Fibroblast of mammary gland (primary cell): ENCODE data around the gene ZFYVE9.

ENCODE experiments used
- DNase-seq: peaks from one replicate; pipeline ENCODE4 v3.0.0-alpha.2; 2010; ENCODE audit warnings: low read depth
- H3K4me3 ChIP-seq: 2 replicates; pipeline ENCODE4 v1.5.1; 2011; ENCODE audit warnings: low read depth, mild to moderate bottlenecking, low read length, moderate library complexity; ENCODE audit not compliant: control insufficient read depth
- TF ChIP-seq, protein P1 (sequence below): conservative IDR thresholded peaks from 2 replicates; pipeline ENCODE4 v1.5.1; 2011; ENCODE audit warnings: low read depth, low read length, inconsistent platforms; ENCODE audit not compliant: control insufficient read depth, insufficient read depth

Gene ZFYVE9

DNA sequence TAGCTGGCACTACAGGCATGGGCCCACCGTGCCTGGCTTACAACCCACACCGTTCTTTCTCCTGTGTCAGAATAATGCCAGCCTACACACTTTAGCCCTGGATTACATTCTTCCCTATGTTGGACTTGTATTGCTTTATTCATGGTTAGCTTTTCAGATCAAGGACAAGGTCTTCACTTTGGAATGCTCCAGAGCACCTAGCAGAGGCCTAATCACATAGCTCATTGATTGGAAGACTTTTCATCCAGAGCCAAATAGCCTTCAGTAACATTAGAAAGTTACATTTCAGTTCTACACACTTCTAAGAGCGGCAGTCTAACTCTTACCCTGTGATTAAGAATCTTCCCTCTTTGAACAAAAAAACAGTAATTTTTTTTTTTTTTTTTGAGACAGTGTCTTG is 29.4 kb upstream of the ZFYVE9 start:
- TF ChIP-seq, protein P1, sequence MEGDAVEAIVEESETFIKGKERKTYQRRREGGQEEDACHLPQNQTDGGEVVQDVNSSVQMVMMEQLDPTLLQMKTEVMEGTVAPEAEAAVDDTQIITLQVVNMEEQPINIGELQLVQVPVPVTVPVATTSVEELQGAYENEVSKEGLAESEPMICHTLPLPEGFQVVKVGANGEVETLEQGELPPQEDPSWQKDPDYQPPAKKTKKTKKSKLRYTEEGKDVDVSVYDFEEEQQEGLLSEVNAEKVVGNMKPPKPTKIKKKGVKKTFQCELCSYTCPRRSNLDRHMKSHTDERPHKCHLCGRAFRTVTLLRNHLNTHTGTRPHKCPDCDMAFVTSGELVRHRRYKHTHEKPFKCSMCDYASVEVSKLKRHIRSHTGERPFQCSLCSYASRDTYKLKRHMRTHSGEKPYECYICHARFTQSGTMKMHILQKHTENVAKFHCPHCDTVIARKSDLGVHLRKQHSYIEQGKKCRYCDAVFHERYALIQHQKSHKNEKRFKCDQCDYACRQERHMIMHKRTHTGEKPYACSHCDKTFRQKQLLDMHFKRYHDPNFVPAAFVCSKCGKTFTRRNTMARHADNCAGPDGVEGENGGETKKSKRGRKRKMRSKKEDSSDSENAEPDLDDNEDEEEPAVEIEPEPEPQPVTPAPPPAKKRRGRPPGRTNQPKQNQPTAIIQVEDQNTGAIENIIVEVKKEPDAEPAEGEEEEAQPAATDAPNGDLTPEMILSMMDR = no peak
- H3K4me3 ChIP-seq = no peak overlapping the region
- DNase-seq = no peak

- H3K4me3 ChIP-seq = no peak overlapping the region
- no peak for DNase-seq
- TF ChIP-seq, protein P1 = no peak
Observed at GRCh38 chr1:52119301-52120079, 22.4 kb upstream of the ZFYVE9 start.

GRCh38 chr1:52122384-52122783 is 19.5 kb upstream of the ZFYVE9 start:
- TF ChIP-seq, protein P1 = no peak
- no peak overlapping the region for H3K4me3 ChIP-seq
- no peak for DNase-seq

DNA sequence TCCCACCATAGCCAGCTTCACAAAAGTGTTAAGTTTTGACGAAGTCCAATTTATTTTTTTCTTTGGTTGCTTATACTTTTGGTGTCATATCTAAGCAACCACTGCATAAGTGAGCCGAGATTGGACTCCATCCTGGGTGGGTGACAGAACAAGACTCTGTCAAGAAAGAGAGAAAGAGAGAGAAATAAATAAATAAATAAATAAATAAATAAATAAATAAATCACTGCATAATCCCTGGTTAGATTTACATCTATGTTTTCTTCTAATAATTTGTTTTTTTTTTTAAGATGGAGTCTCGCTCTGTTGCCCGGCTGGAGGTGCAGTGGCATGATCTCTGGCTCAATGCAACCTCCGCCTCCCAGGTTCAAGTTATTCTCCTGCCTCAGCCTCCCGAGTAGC is 18.3 kb upstream of the ZFYVE9 start:
- no peak for DNase-seq
- H3K4me3 ChIP-seq = no peak overlapping the region
- TF ChIP-seq, protein P1 = no peak

- no peak overlapping the region for H3K4me3 ChIP-seq
- TF ChIP-seq, protein P1 = no peak
Observed at GRCh38 chr1:52125736-52126359, 16.0 kb upstream of the ZFYVE9 start.

GRCh38 chr1:52127181-52128180 is 14.4 kb upstream of the ZFYVE9 start:
- TF ChIP-seq, protein P1 = peak; percentile 94
- peak; percentile 79 for DNase-seq

More at GRCh38 chr1:52125736-52126359, 16.0 kb upstream of the ZFYVE9 start:
- no peak for DNase-seq

More at GRCh38 chr1:52127181-52128180, 14.4 kb upstream of the ZFYVE9 start:
- H3K4me3 ChIP-seq = no peak overlapping the region
